ENCODE measurements around the gene AOPEP. TPM values are rescaled to one million over a fixed set of nuclear protein-coding genes. Genes with fewer than 3 reads are reported as not detected.

AOPEP gene
- polyA plus RNA-seq, 1 donor from 2014 or later, result 10.0 TPM

GRCh38 chr9:94869415-94869843 lies 142.9 kb downstream of the AOPEP start:
- Histone ChIP-seq H3K4me3 (ENCODE audit: low read length) (no peak overlapping the region), H4K20me1 (ENCODE audit: insufficient read depth) (no peaks in the 10 kb centered on the region), H3K9me3 (ENCODE audit: low read length) (no peaks in the 10 kb centered on the region), H3K9ac (ENCODE audit: low read length) (no peak overlapping the region), H3K36me3 (ENCODE audit: insufficient read depth, low read length) (no peaks in the 10 kb centered on the region), H3K79me2 (replicated peaks; ENCODE audit: insufficient read depth, low read length) (no peaks in the 10 kb centered on the region), H3K4me2 (ENCODE audit: low read length) (no peak overlapping the region), H3K27me3 (ENCODE audit: insufficient read depth, low read depth, low read length) (no peaks in the 10 kb centered on the region), H3K9me2 (ENCODE audit: insufficient read depth, low read length) (no peaks in the 10 kb centered on the region), H3K27ac (ENCODE audit: low read length) (no peak overlapping the region), H3F3A (ENCODE audit: insufficient read depth, low read length, poor library complexity, severe bottlenecking) (no peaks in the 10 kb centered on the region), H2AFZ (ENCODE audit: low read depth, low read length) (no peak overlapping the region)
- TF ChIP-seq EZH2 (IDR thresholded peaks at IDR 0.05; ENCODE audit: borderline replicate concordance, insufficient read depth, low read length, poor library complexity, severe bottlenecking) (no peak), POLR2AphosphoS5 (IDR thresholded peaks at IDR 0.05) (no peak), SMC3 (conservative IDR thresholded peaks at IDR 0.05; ENCODE audit: poor library complexity) (no peak), RAD21 (conservative IDR thresholded peaks at IDR 0.05) (no peak), EP300 (conservative IDR thresholded peaks at IDR 0.05; ENCODE audit: poor library complexity, severe bottlenecking) (no peak), MXI1 (conservative IDR thresholded peaks at IDR 0.05; ENCODE audit: poor library complexity, severe bottlenecking) (no peak), CTCF (IDR thresholded peaks at IDR 0.05; ENCODE audit: poor library complexity, severe bottlenecking) (no peak), TAF1 (IDR thresholded peaks at IDR 0.05; ENCODE audit: low read depth) (no peak), REST (IDR thresholded peaks at IDR 0.05; ENCODE audit: borderline replicate concordance) (no peak)

DNA sequence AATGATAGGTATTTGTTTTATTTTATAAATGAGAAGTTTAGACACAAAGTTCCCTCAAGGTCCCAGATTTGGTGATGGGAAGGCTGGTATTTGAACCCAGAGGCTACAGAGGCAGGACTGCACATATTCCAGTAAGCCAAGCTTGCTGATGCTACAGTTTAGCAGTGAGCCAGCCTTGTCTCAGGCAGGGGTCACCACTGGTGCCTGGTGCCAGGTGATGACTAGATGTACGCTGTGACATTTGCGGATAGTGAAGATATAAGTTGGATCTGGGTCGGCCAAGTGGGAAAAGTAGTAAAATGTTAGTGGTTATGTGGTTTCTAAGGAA lies 143.9 kb downstream of the AOPEP start:
- no peak for TF ChIP-seq EP300 (conservative IDR thresholded peaks at IDR 0.05; ENCODE audit: poor library complexity, severe bottlenecking)
- no peak for TF ChIP-seq CTCF (IDR thresholded peaks at IDR 0.05; ENCODE audit: poor library complexity, severe bottlenecking)
- no peak for TF ChIP-seq REST (IDR thresholded peaks at IDR 0.05; ENCODE audit: borderline replicate concordance)
- no peak for TF ChIP-seq TAF1 (IDR thresholded peaks at IDR 0.05; ENCODE audit: low read depth)
- TF ChIP-seq SMC3 (conservative IDR thresholded peaks at IDR 0.05; ENCODE audit: poor library complexity), result no peak
- TF ChIP-seq RAD21 (conservative IDR thresholded peaks at IDR 0.05), result no peak
- no peak overlapping the region for H3K4me3 ChIP-seq (ENCODE audit: low read length)
- no peak overlapping the region for H3K4me2 ChIP-seq (ENCODE audit: low read length)
- H3F3A ChIP-seq (ENCODE audit: insufficient read depth, low read length, poor library complexity, severe bottlenecking), result no peaks in the 10 kb centered on the region
- H3K79me2 ChIP-seq (replicated peaks; ENCODE audit: insufficient read depth, low read length), result no peaks in the 10 kb centered on the region
- H3K9ac ChIP-seq (ENCODE audit: low read length), result no peak overlapping the region
- H2AFZ ChIP-seq (ENCODE audit: low read depth, low read length), result no peak overlapping the region
- no peaks in the 10 kb centered on the region for H3K27me3 ChIP-seq (ENCODE audit: insufficient read depth, low read depth, low read length)
- no peaks in the 10 kb centered on the region for H3K9me3 ChIP-seq (ENCODE audit: low read length)
- no peaks in the 10 kb centered on the region for H4K20me1 ChIP-seq (ENCODE audit: insufficient read depth)
- H3K36me3 ChIP-seq (ENCODE audit: insufficient read depth, low read length), result no peaks in the 10 kb centered on the region
- H3K9me2 ChIP-seq (ENCODE audit: insufficient read depth, low read length), result no peaks in the 10 kb centered on the region
- no peak overlapping the region for H3K27ac ChIP-seq (ENCODE audit: low read length)
